ENCODE results near the gene C5orf63.

DNA sequence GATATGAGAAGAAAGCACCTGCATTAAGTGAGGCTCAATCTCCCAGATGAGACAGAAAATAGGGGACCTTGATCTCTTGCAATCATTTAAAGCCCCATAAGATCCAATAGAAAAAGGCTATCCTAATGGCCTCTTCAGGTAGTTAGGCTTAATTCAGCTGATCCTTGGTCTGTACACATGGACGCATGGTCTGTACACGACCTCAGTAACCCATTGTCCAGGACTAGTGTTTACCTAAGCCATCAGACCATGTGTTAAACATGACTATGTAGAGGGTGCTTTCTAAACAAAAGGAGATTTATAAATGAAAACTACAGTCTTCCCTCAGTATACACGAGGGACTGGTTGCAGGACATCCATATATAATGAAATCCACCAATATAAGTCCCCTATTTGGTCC is 50.5 kb downstream of the C5orf63 start:
- TF ChIP-seq, protein P1, sequence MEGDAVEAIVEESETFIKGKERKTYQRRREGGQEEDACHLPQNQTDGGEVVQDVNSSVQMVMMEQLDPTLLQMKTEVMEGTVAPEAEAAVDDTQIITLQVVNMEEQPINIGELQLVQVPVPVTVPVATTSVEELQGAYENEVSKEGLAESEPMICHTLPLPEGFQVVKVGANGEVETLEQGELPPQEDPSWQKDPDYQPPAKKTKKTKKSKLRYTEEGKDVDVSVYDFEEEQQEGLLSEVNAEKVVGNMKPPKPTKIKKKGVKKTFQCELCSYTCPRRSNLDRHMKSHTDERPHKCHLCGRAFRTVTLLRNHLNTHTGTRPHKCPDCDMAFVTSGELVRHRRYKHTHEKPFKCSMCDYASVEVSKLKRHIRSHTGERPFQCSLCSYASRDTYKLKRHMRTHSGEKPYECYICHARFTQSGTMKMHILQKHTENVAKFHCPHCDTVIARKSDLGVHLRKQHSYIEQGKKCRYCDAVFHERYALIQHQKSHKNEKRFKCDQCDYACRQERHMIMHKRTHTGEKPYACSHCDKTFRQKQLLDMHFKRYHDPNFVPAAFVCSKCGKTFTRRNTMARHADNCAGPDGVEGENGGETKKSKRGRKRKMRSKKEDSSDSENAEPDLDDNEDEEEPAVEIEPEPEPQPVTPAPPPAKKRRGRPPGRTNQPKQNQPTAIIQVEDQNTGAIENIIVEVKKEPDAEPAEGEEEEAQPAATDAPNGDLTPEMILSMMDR (IDR thresholded peaks at IDR 0.05): no peak
- no peak for TF ChIP-seq POLR2A (IDR thresholded peaks at IDR 0.05)

All from right lobe of liver (tissue), 4 donors.